Middle frontal gyrus (tissue), 1 donor: Measurements from ENCODE around the gene TBC1D8.
A peak's percentile ranks its signal among the peaks of the same experiment; 100 is the strongest.

Source experiments
- DNase-seq: peaks from one replicate; pipeline ENCODE4 v3.0.0-alpha.2; 2015; ENCODE audit warnings: low spot score; ENCODE audit errors: extremely low spot score

The TBC1D8 gene

GRCh38 chr2:101032084-101032776 is 119.0 kb downstream of the TBC1D8 start:
- no peak for DNase-seq

GRCh38 chr2:101030866-101031554 is 120.2 kb downstream of the TBC1D8 start:
- DNase-seq, result no peak

- DNase-seq, result no peak
Measured at GRCh38 chr2:101027852-101028251, 123.3 kb downstream of the TBC1D8 start.

- no peak for DNase-seq
Measured at GRCh38 chr2:101026923-101027469, 124.2 kb downstream of the TBC1D8 start.

GRCh38 chr2:101026253-101026701 is 124.9 kb downstream of the TBC1D8 start:
- no peak for DNase-seq

- DNase-seq, result no peak
Measured at GRCh38 chr2:101025561-101025960, 125.6 kb downstream of the TBC1D8 start.

GRCh38 chr2:101023327-101024107 is 127.7 kb downstream of the TBC1D8 start:
- no peak for DNase-seq

GRCh38 chr2:101022221-101022620 is 129.0 kb downstream of the TBC1D8 start:
- no peak for DNase-seq

GRCh38 chr2:101018934-101019333 is 132.2 kb downstream of the TBC1D8 start:
- no peak for DNase-seq

GRCh38 chr2:101017371-101017770 is 133.8 kb downstream of the TBC1D8 start:
- no peak for DNase-seq

- no peak for DNase-seq
Measured at GRCh38 chr2:101014264-101014857, 136.8 kb downstream of the TBC1D8 start.

GRCh38 chr2:101012706-101013181 is 138.4 kb downstream of the TBC1D8 start:
- DNase-seq, result peak; percentile 66

GRCh38 chr2:101012054-101012705 is 139.0 kb downstream of the TBC1D8 start:
- no peak for DNase-seq

- no peak for DNase-seq
Measured at GRCh38 chr2:101011152-101011551, 140.0 kb downstream of the TBC1D8 start.

- DNase-seq, result no peak
Measured at GRCh38 chr2:101007415-101008345, 143.5 kb downstream of the TBC1D8 start.

GRCh38 chr2:101006065-101006715 is 145.0 kb downstream of the TBC1D8 start:
- no peak for DNase-seq

- DNase-seq, result no peak
Measured at GRCh38 chr2:101004620-101005325, 146.4 kb downstream of the TBC1D8 start.

- DNase-seq, result no peak
Measured at GRCh38 chr2:101003278-101003775, 147.9 kb downstream of the TBC1D8 start.
